Small intestine (tissue), 7 donors: ENCODE data around the gene HYPK. TPM values are rescaled to one million over a fixed set of nuclear protein-coding genes. Genes with fewer than 3 reads are reported as not detected.
"Not testable (repeated sequence)": the region's sequence is repeated elsewhere in the genome, so short reads cannot be mapped to it uniquely, and the experiment has no call there.

ENCODE experiments used
- DNase-seq, 2 donors: peaks; one replicate each; pipeline versions ENCODE4 v3.0.0 to v3.0.0-alpha.2; 2013
- FAIRE-seq: peaks from 2 replicates; lab custom pipeline; 2012; peaks lifted over from hg19 to GRCh38; lab: Jason Lieb, UNC
- H3K27ac ChIP-seq, 3 donors: one replicate each; pipeline ENCODE4 v1.5.1; 2013; ENCODE audit warnings: low read length in 2 of 3, mild to moderate bottlenecking in 2 of 3, control low read depth in 1 of 3, inconsistent platforms in 1 of 3, low read depth in 1 of 3, moderate library complexity in 1 of 3
- H3K27me3 ChIP-seq, 3 donors: one replicate each; pipeline ENCODE4 v1.6.1; 2013; ENCODE audit warnings: low read length in 3 of 3, inconsistent platforms in 1 of 3; ENCODE audit not compliant: control insufficient read depth in 3 of 3, insufficient read depth in 3 of 3
- H3K36me3 ChIP-seq, 3 donors: one replicate each; pipeline ENCODE4 v1.6.1; 2013; ENCODE audit warnings: low read length in 3 of 3, inconsistent platforms in 1 of 3, low read depth in 1 of 3, mild to moderate bottlenecking in 1 of 3, moderate library complexity in 1 of 3; ENCODE audit not compliant: control insufficient read depth in 3 of 3, insufficient read depth in 2 of 3
- H3K4me1 ChIP-seq, 3 donors: one replicate each; pipeline ENCODE4 v1.6.1; 2013; ENCODE audit warnings: low read length in 2 of 3, inconsistent platforms in 1 of 3, low read depth in 1 of 3, mild to moderate bottlenecking in 1 of 3, moderate library complexity in 1 of 3; ENCODE audit not compliant: control insufficient read depth in 3 of 3, insufficient read depth in 2 of 3
- H3K4me3 ChIP-seq, 3 donors: one replicate each; pipeline ENCODE4 v1.5.1; 2013; ENCODE audit warnings: low read length in 3 of 3, control low read depth in 1 of 3, inconsistent platforms in 1 of 3, low read depth in 1 of 3, mild to moderate bottlenecking in 1 of 3, moderate library complexity in 1 of 3
- H3K9me3 ChIP-seq, 2 donors: one replicate each; pipeline ENCODE4 v1.6.1; 2013; ENCODE audit warnings: low read depth in 1 of 2, low read length in 1 of 2; ENCODE audit not compliant: control insufficient read depth in 2 of 2, insufficient read depth in 1 of 2
- WGBS, 3 donors: extraction: QIAGEN DNeasy Blood & Tissue Kit; methylation state at CpG; one replicate each; pipeline ENCODE4 v1.1.7; 2013; 5-methylcytosine and 5-hydroxymethylcytosine counted together
- polyA plus RNA-seq, 4 donors: library from polyadenylated mRNA; stranded (reverse) in 3 of 4; unstranded in 1 of 4; fragments of 200-250 nt in 3 of 4; fragments of 120-200 nt in 1 of 4; gene quantifications; one replicate each; pipeline versions ENCODE4 v1.2.1 to v1.2.3, GENCODE V29; 2013
- donor health status: healthy with polysubstance abuse.
- donor health status: control.
- donor health status: control.
- donor health status: Bipolar disorder and iron deficiency.
- donor health status: healthy.

The HYPK gene
- polyA plus RNA-seq, 4 donors: 4.9 to 24.3 (median 9.1) TPM

- DNase-seq, H3K9me3 ChIP-seq, H3K27me3 ChIP-seq, H3K4me3 ChIP-seq, H3K4me1 ChIP-seq, H3K27ac ChIP-seq, FAIRE-seq: not testable (repeated sequence)
- WGBS, 3 donors: 92 to 94% (median 93%) methylated on average over 14 of the region's 14 CpGs
- H3K36me3 ChIP-seq: peaks cover 0 to 14% (median 7%) of the 10 kb centered on the region in 3 donors
These were observed 31.2 kb downstream of the HYPK start for GRCh38 chr15:43831519-43832052.

- not testable (repeated sequence) for H3K27me3 ChIP-seq, H3K27ac ChIP-seq, H3K9me3 ChIP-seq, H3K4me1 ChIP-seq, FAIRE-seq, DNase-seq, H3K4me3 ChIP-seq
- H3K36me3 ChIP-seq: peaks cover 0 to 14% (median 7%) of the 10 kb centered on the region in 3 donors
- 88 to 96% (median 91%) methylated on average over 5 to 6 of the region's 6 CpGs for WGBS, 3 donors
These were observed 32.1 kb downstream of the HYPK start for GRCh38 chr15:43832485-43832884.

- FAIRE-seq (no peak), DNase-seq (no peak)
- H3K36me3 ChIP-seq: peaks cover 0 to 15% (median 2%) of the 10 kb centered on the region in 3 donors
- H3K9me3 ChIP-seq: no peaks in the 10 kb centered on the region
- H3K4me3 ChIP-seq: no peak overlapping the region
- H3K4me1 ChIP-seq: no peaks in the 10 kb centered on the region
- no peaks in the 10 kb centered on the region for H3K27me3 ChIP-seq
- H3K27ac ChIP-seq: no peak overlapping the region
These were observed 45.0 kb downstream of the HYPK start for GRCh38 chr15:43845421-43845820.

GRCh38 chr15:43851251-43851650, 50.9 kb downstream of the HYPK start:
- no peaks in the 10 kb centered on the region for H3K4me1 ChIP-seq
- H3K27me3 ChIP-seq: no peaks in the 10 kb centered on the region
- H3K4me3 ChIP-seq: no peak overlapping the region
- peaks cover 0 to 17% (median 0%) of the 10 kb centered on the region in 3 donors for H3K36me3 ChIP-seq
- WGBS, 3 donors: 96 to 99% (median 99%) methylated on average over 3 of the region's 3 CpGs
- DNase-seq: no peak
- no peak overlapping the region for H3K27ac ChIP-seq
- FAIRE-seq: no peak
- no peaks in the 10 kb centered on the region for H3K9me3 ChIP-seq

- no peaks in the 10 kb centered on the region for H3K4me1 ChIP-seq
- DNase-seq (no peak), FAIRE-seq (no peak)
- no peaks in the 10 kb centered on the region for H3K9me3 ChIP-seq
- no peak overlapping the region for H3K27ac ChIP-seq
- H3K4me3 ChIP-seq: no peak overlapping the region
- WGBS, 3 donors: 98 to 99% (median 98%) methylated on average over 4 of the region's 4 CpGs
- no peaks in the 10 kb centered on the region for H3K27me3 ChIP-seq
- H3K36me3 ChIP-seq: peaks cover 0 to 13% (median 0%) of the 10 kb centered on the region in 3 donors
These were observed 52.2 kb downstream of the HYPK start for GRCh38 chr15:43852607-43853006.

Other genes starting within 250 kb of the HYPK start
- 10 to 100 TPM; 15.5 to 79.8 (median 62.9) TPM for gene PPIP5K1, start 210.4 kb upstream of the HYPK start, polyA plus RNA-seq
- 100 to 1,000 TPM in 3 of 4 donors, 10 to 100 TPM in 1; 12.7 to 162 (median 108) TPM for gene CKMT1B, start 206.6 kb upstream of the HYPK start, polyA plus RNA-seq
- gene STRC, start 181.8 kb upstream of the HYPK start, polyA plus RNA-seq: 1 to 10 TPM in 3 of 4 donors, under 1 TPM in 1; 0.31 to 4.1 (median 3.6) TPM
- 10 to 100 TPM in 3 of 4 donors, 1 to 10 TPM in 1; 3.2 to 29.7 (median 16.7) TPM for gene CATSPER2, start 151.8 kb upstream of the HYPK start, polyA plus RNA-seq
- 100 to 1,000 TPM in 1 of 4 donors, 10 to 100 TPM in 3; 11.3 to 115 (median 87.9) TPM for gene CKMT1A, start 106.7 kb upstream of the HYPK start, polyA plus RNA-seq
- gene PDIA3, start 54.2 kb upstream of the HYPK start, polyA plus RNA-seq: 100 to 1,000 TPM; 141 to 614 (median 317) TPM
- 10 to 100 TPM; 27.9 to 85.7 (median 37.3) TPM for gene ELL3, start 23.6 kb upstream of the HYPK start, polyA plus RNA-seq
- gene SERF2, start 8.3 kb upstream of the HYPK start, polyA plus RNA-seq: 1,000 to 10,000 TPM in 3 of 4 donors, 100 to 1,000 TPM in 1; 739 to 2,526 (median 1,711) TPM
- under 1 TPM in 3 of 4 donors, not detected in 1; 0.24 to 0.45 (median 0.34) TPM for gene SERINC4, start 379 bp upstream of the HYPK start, polyA plus RNA-seq
- 10 to 100 TPM; 16.2 to 36.6 (median 19.5) TPM for gene MFAP1, start 24.1 kb downstream of the HYPK start, polyA plus RNA-seq
- 1 to 10 TPM; 1.1 to 5.1 (median 3.3) TPM for gene WDR76, start 26.4 kb downstream of the HYPK start, polyA plus RNA-seq